AG09309 (cell line): ENCODE measurements around the gene CSNK2A3.

Source experiments
- DNase-seq: peaks from one replicate; pipeline ENCODE4 v3.0.0-alpha.2; 2010; ENCODE audit warnings: low read depth
- H3K4me3 ChIP-seq: 2 replicates; pipeline ENCODE4 v1.5.1; 2011; ENCODE audit warnings: mild to moderate bottlenecking, low read depth, low read length, moderate library complexity; ENCODE audit not compliant: control insufficient read depth
- CTCF ChIP-seq: IDR thresholded peaks from 2 replicates; pipeline ENCODE4 v1.5.1; 2011; ENCODE audit warnings: mild to moderate bottlenecking, low read depth, low read length, inconsistent platforms; ENCODE audit not compliant: insufficient read depth, control insufficient read depth; ENCODE audit errors: missing control alignments

The CSNK2A3 gene

DNA sequence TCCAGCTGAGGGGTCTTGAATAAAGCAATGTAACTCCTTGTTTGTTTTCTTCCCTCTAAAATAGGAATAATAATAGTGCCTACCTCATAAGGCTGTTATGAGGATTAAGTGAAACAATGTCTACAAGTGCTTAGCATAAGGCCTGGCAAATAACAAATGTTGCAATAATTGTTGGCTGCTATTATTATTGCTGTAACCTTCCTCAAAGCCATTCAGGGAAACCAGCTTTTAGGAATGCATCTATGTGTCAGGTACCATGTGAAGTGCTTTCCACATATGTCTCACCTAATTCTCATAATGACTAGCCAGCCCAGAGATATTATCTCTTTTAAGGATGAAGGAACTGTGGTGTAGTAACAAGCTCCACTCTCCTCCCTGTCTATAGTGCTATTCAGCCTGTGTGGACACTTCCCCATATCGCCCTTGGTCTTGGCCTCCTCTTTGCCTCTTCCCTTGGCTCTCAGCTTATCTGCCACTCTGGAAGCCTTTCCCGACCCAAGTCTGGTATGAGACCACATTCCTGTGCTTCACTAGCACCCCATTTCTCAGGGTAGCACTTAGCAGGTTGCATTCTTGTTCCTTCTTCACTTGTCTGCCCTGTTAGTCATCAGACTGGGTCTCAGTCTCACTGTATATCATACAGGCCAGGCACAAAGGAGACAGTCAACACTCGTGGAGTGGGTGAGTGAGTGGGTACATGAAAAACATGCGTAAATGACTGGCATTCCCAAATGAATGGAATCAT, 23.8 kb downstream of the CSNK2A3 start:
- no peak for DNase-seq
- TF ChIP-seq CTCF = no peak
- no peak overlapping the region for H3K4me3 ChIP-seq

DNA sequence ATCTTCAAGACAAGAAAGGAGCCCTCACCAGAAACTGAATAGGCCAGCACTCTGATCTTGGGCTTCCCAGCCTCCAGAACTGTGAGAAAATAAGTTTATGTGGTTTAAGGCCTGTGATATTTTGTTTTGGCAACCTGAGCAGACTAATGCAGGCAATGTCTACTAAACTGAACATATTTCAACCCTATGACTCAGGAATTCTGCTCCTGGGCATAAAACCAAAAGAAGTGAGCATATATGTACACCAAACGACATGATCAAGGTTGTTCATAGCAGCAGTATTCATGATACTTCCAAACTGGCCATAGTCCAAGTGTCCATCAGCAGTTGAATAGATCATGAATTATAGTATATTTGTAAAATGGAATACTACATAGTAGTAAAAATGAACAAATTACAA, 29.0 kb downstream of the CSNK2A3 start:
- H3K4me3 ChIP-seq = no peak overlapping the region
- DNase-seq = no peak
- TF ChIP-seq CTCF = no peak

- TF ChIP-seq CTCF = no peak
- no peak overlapping the region for H3K4me3 ChIP-seq
- DNase-seq = no peak
These were observed 30.9 kb downstream of the CSNK2A3 start for GRCh38 chr11:11322101-11322500.

GRCh38 chr11:11320825-11321224, 32.2 kb downstream of the CSNK2A3 start:
- no peak for DNase-seq
- no peak for TF ChIP-seq CTCF
- no peak overlapping the region for H3K4me3 ChIP-seq

- TF ChIP-seq CTCF = no peak
- DNase-seq = no peak
- no peak overlapping the region for H3K4me3 ChIP-seq
These were observed 34.1 kb downstream of the CSNK2A3 start for GRCh38 chr11:11318961-11319360.

DNA sequence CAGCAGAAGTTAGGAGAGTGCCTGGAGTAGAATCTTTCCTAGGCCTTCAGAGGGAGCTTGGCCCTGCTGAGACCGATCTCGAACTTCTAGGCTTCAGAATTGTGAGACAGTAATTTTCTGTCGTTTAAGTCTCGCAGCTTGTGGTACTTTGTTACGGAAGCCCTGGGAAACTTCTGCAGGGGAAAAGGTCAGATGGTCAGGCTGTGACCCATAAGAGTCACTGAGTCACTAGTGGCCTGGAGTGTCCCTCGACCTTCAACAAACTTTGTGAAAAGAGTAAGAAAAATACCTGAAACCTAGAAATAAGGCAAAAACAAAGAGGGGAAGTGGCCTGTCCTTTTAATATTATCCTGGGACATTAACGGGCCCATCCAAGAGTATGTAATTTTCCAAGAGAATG, 34.6 kb downstream of the CSNK2A3 start:
- no peak overlapping the region for H3K4me3 ChIP-seq
- no peak for DNase-seq
- no peak for TF ChIP-seq CTCF
